Neutrophil (primary cell): Measurements from ENCODE around the gene HMCN1.

Experiments used
- H3K27ac ChIP-seq: fragments of 200-600 bp; sonication (generic); 2 replicates; pipeline ENCODE4 v1.5.1; 2016; ENCODE audit warnings: mild to moderate bottlenecking, moderate library complexity
- H3K27me3 ChIP-seq: fragments of 200-600 bp; sonication (generic); 2 replicates; pipeline ENCODE4 v1.6.0; 2016; ENCODE audit warnings: mild to moderate bottlenecking
- H3K36me3 ChIP-seq: fragments of 200-600 bp; sonication (generic); 2 replicates; pipeline ENCODE4 v1.5.1; 2017
- H3K4me1 ChIP-seq, 2 experiments: fragments of 200-600 bp in 1 of 2; sonication (generic) in 1 of 2; 1 replicate in 1 of 2; 2 replicates in 1 of 2; pipeline versions ENCODE4 v1.5.1 to v1.6.1; 2013 to 2016; ENCODE audit warnings: low read depth in 1 of 2, low read length in 1 of 2, mild to moderate bottlenecking in 1 of 2, moderate library complexity in 1 of 2; ENCODE audit not compliant: control insufficient read depth in 1 of 2, insufficient read depth in 1 of 2
- H3K4me3 ChIP-seq, 2 experiments: fragments of 200-600 bp in 1 of 2; sonication (generic) in 1 of 2; 1 replicate in 1 of 2; 2 replicates in 1 of 2; pipeline ENCODE4 v1.5.1; 2013 to 2016; ENCODE audit warnings: low read depth in 1 of 2, low read length in 1 of 2, mild to moderate bottlenecking in 1 of 2, moderate library complexity in 1 of 2
- H3K9me3 ChIP-seq: fragments of 200-600 bp; sonication (generic); 2 replicates; pipeline ENCODE4 v1.5.1; 2016
- CTCF ChIP-seq: fragments of 200-600 bp; sonication (generic); IDR thresholded peaks from 2 replicates; pipeline ENCODE4 v1.5.1; 2016; ENCODE audit warnings: antibody characterized with exemption

Gene HMCN1

GRCh38 chr1:185942961-185943360, 208.8 kb downstream of the HMCN1 start:
- Histone ChIP-seq H3K27ac (no peak overlapping the region), H3K36me3 (no peaks in the 10 kb centered on the region), H3K4me3 (no peak overlapping the region), H3K4me1 (no peaks in the 10 kb centered on the region), H3K9me3 (no peaks in the 10 kb centered on the region), H3K27me3 (no peaks in the 10 kb centered on the region)
- no peak for TF ChIP-seq CTCF

DNA sequence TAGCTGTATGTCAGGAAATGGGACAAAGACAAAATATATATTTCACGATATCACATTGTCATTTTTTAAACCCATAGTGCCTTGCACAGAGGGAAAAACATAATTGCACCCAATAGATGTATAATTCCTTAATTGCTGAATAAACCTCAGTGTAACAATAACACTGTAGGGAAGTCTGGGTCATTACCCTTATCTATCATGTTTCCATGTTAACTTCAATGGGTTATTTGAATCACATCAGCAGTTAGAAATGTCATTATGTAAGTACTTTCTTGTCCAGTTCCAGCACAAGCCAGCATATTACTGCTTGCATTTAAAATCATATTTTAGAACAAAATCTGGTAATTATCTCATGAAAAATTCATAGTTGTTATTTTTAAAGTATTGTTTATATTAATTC, 222.7 kb downstream of the HMCN1 start:
- no peaks in the 10 kb centered on the region for H3K36me3 ChIP-seq
- no peaks in the 10 kb centered on the region for H3K9me3 ChIP-seq
- no peaks in the 10 kb centered on the region for H3K27me3 ChIP-seq
- TF ChIP-seq CTCF = no peak
- H3K4me3 ChIP-seq = no peak overlapping the region
- H3K4me1 ChIP-seq = no peaks in the 10 kb centered on the region
- no peak overlapping the region for H3K27ac ChIP-seq

DNA sequence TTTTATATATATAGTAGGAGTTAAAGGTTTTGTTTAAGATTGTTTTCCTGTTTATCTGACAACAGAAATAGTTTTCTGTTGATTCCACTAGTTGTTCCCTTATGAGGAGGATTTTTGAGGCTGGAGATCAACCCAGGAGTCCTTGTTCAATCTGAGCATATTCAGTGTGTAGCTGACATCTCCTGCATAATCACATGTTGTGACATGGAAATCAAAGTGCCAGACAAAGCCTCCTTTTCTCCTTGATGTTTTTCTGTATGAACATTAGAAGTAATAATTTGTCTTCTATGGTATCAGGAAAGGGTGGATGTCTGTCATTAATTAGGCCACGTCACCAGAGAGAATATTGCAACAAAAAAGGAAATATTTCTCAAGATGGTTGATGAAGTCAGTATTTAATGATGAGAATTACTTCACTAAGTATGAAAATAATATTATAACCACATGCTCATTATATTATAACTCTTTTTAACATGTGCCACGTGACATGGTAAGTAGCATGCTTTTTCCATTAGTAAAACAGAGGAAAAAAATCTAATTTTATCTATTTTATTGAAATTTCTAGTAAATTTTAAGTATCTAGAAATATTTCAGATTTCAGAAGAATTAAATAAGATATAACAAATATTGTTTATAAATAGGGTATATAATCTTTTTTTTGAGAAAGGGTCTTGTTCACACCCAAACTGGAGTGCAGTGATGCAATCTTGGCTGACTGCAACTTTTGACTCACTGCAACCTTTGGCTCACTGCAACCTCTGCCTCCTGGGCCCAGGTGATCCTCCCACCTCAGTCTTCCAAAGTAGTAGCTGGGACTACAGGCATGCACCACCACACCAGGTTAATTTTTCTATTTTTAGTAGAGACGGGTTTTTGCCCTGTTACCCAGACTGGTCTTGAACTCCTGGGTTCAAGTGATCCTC, 223.5 kb downstream of the HMCN1 start:
- Histone ChIP-seq H3K27ac (no peak overlapping the region), H3K4me1 (no peaks in the 10 kb centered on the region), H3K4me3 (no peak overlapping the region), H3K27me3 (no peaks in the 10 kb centered on the region), H3K36me3 (no peaks in the 10 kb centered on the region), H3K9me3 (no peaks in the 10 kb centered on the region)
- no peak for TF ChIP-seq CTCF

GRCh38 chr1:185960422-185961321, 226.5 kb downstream of the HMCN1 start:
- Histone ChIP-seq H3K27ac (no peak overlapping the region), H3K27me3 (no peaks in the 10 kb centered on the region), H3K4me1 (no peaks in the 10 kb centered on the region), H3K9me3 (no peaks in the 10 kb centered on the region), H3K4me3 (no peak overlapping the region), H3K36me3 (no peaks in the 10 kb centered on the region)
- TF ChIP-seq CTCF = no peak

- Histone ChIP-seq H3K27me3 (no peaks in the 10 kb centered on the region), H3K36me3 (no peaks in the 10 kb centered on the region), H3K4me3 (no peak overlapping the region), H3K27ac (no peak overlapping the region), H3K9me3 (no peaks in the 10 kb centered on the region), H3K4me1 (no peaks in the 10 kb centered on the region)
- TF ChIP-seq CTCF = no peak
These were observed 227.5 kb downstream of the HMCN1 start for GRCh38 chr1:185961664-185962063.
